C1 segment of cervical spinal cord (tissue), 14 donors: Measurements from ENCODE around the gene TNIP1.

Experiments
- DNase-seq, 14 donors: peaks; one replicate each; lab custom pipeline; 2025; lab: John Stamatoyannopoulos, UW

The TNIP1 gene

DNA sequence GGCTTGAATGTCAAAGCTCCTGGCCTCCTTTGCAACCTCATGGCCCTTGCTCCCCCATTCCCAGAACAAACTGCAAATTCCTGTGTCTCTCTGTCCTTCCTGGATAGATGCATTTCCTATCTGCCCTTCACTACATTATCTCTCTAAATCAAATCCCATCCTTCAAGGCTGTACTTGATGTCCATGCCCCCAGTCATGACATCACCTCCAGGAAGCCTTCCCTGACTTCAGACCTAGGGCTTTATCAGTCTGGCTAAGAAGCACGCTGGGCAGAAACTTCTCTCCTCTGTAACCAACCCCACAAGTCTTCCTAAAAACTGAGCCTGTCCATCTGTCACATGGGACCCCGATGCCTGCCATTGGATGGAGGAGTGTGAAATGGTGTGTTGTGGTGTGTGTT is 25.7 kb upstream of the TNIP1 start:
- no peak for DNase-seq

DNA sequence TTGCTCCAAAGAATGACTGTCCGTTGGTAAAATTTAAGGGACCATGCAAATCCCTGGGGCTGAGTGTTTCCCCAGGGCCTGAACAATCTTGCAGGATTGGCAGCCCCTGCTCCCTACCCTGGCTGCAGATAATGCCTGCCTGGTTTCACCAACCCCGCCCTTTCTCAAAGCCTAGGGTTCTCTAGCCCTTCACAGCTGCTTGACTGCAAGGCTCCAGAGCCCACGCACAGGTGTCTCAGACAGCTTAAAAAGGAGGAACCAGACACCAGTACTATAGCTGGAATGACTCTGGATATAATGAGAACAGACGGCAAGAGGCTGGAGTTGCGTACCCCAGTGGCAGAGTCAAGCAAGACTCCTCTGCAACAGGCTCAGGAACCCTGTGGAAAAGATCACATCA is 25.2 kb upstream of the TNIP1 start:
- DNase-seq, result no peak

DNA sequence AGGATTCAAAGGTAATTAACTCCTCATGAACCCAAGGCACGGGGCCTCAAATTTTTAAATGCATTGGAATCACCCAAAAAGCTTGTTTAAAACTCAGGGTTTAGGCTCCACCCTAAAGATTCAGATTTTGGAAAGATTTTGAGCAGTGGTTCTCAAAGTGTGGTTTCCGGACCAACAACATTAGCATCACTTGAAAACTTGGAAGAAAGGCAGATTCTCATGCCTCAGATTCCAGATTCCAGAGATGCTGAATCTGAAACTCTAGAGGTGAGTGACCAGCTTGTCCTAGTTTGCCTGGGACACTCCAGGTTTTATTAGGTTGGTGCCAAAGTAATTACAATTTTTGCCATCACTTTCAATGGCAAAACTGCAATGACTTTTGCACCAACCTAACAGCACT is 24.7 kb upstream of the TNIP1 start:
- no peak for DNase-seq

DNA sequence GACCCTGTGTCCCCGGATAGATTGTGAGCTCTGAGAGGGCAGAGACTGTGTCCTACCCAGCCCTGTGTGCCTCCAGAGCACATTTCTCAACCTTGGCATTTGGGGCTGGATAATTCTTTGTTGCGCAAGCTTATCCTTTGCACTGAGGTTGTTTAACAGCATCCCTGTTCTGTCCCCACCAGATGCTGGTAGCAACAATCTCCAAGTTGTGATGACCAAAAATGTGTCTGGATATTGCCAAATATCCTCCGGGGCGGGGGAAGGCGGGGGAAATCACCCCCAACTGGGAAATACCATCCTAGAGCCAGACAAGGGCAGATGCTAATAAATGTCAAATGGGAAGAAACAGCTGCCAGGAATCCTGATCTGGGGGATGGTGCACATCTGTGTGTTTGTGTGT is 24.0 kb upstream of the TNIP1 start:
- DNase-seq, result no peak

DNA sequence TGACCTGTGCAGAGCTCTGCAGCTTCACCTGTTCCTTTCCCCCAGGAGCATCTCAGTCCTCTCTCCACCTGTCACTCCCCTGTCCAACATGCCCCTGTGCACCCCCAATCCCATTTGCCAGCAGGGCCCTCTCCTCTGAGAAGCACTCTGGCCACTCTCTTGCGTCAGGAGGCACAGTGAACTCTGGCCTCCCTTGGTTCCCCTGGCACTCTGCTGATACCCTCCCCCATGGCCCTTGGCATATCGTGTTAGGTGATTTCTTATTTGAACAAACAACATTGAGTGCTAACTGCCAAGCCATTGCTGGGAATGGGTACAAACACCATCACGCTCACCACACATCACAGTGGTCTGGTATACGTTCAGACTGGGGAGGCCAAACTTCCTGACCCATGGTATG is 20.9 kb upstream of the TNIP1 start:
- no peak for DNase-seq

DNA sequence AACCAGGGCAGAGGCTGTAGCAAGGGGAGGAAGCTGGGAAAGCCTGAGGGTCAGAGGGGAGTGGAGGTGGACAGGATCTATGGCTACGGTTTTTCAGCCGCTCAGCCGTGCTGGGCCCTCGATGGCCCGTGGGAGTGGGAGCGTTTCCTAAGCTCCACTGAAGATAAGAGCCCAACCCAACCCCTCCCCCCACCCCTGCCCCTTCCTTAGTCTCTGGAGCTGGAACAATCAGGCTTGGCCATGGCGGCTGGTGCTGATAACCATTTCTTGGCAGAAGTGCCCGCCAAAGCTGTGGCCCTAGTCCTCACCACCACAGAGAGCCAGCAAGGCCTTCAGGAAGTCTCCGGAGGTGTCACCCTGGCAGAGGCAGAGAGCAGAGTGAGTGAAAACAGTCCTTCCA is 20.3 kb upstream of the TNIP1 start:
- no peak for DNase-seq

DNA sequence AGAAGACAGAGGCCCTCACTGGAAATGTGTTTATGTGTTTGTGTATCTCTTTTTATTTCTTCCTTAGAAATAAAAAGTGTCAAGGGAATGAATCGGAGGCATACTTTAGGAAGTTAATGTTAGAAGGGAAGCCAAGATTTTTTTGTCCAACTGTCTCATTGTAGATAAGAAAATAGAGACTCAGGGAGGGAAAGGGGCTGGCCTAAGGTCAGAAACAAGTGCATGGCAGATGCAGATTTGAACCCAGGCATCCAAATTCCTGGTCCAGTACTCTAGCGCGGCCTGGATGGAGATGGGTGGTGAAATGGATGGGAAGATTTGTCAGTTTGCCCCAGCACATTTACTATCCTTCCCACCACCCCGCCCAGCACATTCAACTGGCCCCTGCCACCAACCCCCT is 19.8 kb upstream of the TNIP1 start:
- no peak for DNase-seq

DNA sequence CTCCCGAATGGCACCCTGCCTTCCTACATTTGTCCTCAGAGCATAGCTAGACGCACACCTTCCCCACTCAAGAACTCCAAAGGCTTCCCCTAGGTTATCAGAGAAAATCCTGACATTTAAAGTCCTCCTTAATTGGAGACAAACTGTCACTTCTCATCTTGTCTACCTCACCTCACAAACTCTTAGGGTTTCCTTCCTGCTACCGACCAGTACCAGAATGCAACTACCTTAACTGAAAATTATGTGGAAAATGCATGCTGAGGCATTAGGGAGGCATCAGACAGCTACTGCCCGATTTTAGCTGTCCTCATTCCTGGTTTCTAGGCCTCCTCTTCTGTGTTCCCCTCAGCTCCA is 17.9 kb upstream of the TNIP1 start:
- no peak for DNase-seq

DNA sequence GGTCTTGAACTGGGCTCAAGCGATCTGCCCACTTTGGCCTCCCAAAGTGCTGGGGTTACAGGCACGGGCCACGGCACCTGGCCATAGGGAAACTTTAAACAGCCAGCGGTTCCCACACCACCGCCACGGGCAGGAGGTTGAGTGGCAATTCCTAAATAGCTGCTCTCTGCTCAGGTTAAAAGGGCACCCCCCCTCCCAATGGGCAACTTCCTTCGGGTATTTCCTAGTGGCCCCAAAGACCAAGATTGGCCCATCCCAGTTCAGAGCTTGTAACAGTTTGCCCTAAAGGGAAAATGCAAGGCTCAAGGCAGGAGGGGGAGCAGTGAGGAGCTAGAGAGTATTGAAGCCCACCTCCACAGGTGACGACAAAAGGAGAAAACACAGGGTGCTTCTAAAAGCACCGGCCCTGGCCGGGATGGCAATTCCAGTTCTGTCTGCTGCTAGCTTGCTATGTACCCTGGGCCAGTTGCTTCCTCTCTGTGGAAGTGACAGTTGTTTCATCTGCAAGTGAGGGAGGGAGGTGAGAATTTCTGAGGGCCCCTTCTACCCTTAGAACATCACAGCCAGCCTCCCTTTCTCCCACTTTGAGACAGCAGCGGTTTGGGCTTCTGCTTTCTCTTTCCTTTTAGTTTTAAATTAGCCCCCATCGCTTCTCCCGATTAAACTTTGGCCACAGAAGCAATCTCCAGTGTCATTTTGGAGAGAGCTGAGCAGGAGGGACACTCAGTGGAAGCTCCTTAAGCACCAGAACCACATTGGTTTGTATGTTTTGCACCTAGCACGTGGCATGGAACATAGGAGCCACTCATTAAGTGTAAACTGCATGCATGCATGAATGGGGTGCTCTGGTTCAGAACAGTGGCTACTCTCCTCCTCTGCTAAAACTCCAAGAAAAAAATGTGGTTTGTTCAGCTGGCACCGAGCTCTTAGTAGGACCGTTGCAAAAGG is 17.3 kb upstream of the TNIP1 start:
- peak in 1 of 14 donors; percentile 16 for DNase-seq

DNA sequence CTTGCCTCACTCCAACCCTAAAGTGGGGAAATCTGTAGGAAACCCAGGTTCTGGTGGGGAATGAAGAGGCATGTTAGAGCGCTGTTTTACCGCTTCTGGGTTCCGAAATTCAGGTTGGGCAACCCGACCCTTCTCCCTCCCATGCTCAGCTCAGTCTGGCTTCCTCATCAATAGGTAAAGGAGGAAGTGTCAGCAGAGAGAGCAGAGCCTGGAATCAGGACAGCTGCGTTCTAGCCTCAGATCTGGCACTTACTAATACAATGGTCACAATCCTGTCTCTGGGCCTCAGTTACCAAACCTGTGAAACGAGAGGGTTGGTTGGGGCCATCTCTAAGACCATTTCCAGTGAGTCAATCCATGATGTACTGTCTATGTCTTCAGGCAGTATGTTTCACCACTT is 16.2 kb upstream of the TNIP1 start:
- no peak for DNase-seq

DNA sequence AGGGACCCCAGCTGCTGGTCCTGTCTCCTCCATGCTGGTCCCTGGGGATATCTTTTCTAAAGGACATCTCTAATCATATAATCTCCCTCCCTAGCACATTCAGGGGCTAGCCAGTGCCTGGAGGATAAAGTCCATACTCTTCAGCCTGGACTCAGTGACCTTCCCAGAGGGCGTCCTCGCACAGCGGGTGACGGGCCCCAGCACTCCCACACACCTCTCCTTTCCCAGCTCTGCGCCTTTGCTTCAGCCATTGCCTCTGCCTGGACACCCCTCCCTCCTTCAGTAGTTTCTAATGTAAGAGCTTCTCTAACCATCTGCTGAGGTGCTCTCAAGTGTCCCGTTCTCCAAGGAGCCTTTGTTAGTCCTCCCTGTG is 15.2 kb upstream of the TNIP1 start:
- no peak for DNase-seq

DNA sequence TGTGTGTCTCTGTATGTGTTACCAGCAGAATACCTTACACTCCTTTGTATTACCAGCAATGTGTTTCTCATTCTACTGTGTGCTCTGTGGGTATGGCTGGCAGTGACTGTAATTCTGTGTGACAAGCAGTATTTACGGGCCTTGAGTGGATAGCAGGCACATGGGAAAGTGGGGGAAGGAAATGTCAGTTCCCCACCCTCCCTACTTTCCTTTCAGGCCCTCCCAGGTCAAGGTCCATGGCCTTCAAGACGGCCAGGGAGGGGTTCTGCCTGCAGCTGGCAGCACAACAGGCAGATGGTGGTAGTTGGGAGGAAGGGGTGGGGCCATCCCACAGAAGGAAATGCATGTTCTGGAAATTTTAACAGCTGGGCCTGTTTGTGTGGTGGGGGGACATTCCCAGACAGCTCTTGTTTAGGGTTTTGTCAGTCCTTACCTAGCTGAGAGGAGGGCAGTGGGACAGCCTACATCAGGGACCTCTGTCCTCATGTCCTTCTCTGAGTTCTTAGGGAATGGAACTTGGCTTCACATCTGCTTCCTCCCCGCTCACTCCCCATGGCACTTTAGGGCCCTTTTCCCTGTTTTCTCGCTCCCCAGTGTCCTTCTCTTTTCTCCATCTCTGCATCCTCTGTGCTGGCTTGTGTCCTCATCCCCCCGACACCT is 14.6 kb upstream of the TNIP1 start:
- DNase-seq, result no peak

DNA sequence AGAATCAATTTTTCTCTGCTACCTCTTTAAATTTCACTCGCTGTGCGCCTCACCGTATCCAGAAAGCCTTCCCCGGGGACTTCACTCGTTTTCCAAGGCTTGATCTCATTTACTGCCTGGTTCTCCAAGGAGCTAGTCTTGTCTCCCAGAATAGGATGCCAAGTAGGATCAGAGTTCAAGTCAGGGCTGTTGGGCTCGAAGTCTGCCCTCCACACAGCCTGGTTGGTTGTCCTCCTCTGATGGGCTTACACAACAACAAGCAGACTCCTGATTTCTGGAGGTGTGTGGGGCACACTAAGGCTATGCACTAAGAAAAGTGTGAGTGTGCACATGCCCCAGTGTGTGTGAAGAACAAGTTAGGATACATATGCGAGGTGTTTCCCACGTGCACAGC is 14.0 kb upstream of the TNIP1 start:
- no peak for DNase-seq

DNA sequence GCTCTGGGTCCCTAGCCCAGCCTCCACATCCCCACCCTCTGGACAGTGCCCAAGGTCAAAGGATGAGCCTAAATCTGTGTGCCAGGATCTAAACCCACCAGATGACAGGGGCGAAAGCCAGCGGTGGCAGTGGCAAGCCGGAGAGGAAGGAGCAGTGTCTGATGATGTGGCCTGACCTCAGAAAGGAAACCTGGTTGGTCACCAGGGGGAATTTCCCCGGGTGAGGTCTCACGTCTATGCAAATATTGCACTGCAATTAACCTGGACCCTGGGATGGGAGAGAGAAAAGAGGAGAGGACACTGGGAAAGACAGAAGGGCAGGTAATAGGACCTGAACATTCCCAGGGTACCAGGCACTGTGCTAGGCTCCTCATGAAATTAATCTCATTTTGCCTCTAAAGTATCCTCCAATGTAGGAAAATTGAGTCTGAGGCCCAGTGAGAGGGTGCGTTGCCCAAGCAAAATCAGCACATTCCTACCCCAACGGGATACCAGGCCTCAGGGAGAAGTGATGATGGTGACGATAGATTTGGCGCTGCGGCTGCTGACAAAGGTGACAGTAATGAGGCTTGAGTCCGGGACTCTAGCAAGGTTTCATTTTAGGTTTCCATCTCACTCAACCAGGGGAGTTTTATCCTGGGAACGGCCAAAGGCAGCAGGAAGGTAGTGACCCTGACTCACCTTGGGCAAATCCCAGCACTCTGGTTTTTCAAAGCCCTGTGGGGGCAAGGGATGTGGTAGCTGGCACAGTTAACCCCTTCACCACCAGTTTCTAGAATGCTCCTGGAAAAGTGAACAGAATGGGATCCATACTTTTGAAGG is 13.4 kb upstream of the TNIP1 start:
- DNase-seq, result no peak

DNA sequence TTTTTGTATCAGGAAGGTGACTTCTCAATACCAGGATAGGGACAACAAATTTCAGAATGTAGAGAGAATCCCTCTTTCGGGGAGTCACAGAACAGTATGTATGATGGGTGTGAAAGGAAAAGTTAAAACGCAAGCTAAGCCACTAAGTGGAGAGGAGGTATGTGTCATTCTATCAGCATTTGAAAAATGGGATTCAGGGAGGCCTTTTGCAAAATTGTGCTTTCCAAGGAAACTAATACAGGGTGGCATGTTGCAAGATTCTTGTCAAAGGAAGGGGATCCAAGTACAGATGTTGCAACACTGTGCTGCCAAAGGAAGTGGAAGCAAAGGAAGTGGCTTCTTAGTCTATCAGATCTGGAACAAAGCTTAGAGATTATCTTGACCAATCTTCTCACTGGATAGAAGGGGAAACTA is 12.6 kb upstream of the TNIP1 start:
- DNase-seq, result no peak

DNA sequence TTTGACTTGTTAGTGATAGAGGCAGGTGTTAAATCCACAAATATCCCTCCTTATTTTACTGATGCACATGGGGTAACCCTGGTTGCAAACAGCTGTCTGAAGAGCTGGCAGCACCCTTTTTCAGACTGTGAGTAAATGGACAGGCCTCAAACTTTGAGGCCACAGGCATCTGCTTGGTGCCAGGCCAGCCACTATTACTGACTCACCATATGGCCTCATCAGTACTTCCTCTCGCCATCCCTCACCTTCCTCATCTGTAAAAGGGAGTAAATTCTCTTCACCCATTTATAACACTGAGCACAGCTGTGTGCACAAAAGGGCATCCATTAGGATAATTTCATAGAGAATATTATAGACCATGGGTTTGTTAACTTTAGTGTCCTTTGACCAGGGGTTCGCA is 11.9 kb upstream of the TNIP1 start:
- no peak for DNase-seq

DNA sequence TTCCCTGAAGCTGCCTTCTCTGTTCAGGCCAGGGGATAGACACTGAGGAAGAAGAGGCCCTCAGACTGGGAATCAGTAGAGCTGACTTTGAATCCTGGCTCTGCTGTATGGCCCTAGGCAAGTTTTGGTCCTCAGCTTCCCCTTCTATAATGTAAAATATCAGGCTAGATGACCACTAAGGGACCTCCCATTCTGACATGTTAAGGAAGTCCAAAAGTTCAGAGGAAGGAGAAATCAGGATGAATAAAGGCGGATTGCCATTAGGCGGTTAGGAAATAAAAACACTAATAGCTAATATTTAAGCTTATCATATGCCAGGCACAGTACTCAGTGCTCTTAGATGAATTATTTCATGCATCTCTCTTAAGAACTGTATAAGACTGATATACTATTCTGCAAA is 8.9 kb upstream of the TNIP1 start:
- no peak for DNase-seq

DNA sequence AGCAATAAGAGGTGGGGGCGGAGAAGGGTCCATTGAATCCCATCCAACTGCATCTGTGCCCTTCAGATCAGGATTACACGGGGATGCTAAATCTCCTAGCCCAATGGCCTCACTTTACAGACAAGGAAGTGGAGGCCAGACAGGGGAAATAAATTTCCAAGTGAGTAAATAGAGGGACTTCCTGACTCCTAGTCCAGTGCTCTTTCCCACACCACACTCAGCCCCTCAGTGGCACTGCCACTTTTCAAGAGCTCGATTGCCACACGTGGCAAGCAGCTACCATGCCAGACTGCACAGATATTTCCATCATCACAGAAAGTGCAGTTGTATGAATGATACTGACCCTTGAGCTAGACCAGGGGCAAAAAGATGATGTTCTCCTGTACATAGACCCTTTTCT is 8.2 kb upstream of the TNIP1 start:
- DNase-seq, result no peak

DNA sequence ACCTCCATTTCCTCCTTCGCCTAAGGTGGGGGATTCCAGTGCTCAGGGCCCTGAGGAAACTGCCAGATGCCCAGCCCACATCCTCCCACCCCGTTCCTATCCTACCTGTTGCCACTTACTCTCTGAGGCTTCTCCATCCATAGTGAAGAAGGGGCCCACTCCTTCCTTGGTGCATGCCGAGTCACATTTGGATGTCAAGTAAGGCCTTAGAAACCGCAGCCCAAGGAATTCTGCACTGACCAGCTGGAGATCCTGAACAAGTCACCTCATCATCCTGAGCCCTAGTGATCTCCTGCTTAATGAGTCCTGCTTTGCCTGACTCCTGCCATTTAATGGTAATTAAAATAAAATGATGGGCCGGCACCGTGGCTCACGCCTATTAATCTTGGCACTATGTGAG is 6.7 kb upstream of the TNIP1 start:
- no peak for DNase-seq

DNA sequence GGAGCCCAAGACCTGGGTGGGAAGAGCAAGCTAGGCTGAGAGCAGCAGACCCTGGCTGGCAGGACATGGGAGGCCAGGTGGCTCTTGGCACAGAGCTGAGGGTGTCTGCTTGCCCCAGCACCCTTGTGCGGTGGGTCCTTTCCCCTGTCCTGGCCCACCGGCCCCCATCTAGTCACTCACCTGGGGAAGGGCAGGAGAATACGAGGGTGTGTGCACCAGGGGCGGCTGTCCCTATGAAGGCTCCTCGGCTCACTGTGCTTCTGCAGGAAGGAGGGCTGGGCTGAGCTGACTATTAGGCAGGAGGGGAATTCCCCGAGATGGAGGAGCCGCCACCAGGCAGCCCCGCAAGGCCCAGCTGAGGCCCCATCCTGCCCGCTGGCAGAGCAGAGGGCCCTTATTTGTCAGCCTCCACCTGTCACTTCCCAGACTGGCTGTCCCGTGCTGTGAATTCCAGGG is 6.1 kb upstream of the TNIP1 start:
- no peak for DNase-seq

DNA sequence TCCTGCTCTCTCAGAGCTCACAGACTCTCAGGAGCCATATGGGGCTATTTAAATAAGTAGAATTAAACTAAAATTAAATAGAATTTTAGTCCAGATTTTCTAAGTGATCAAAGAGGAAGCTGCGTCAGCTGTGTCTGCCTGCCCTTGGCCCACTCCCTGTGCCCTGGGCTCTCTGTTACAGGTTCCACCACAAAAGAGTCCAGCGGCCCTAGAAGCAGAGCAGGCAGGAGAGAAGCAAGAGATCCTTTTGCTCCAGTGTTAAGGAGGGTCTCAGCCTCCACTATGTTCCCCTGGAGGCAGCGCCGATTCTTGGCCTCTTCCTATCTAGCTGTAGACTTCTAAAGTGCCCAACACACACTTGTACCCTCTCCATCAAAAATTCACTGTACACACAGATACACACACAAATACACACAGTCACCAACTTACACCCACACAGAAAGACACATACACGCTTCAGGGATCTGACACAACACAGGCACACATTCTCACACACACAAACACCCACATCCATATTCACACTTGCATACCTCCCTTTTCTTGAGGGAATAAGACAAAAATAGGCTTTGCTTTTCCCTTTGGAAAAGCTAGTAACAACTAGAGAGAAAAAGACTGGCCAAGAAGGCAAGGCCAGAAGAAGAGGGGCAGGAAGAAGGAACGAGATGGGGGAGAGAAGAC is 5.5 kb upstream of the TNIP1 start:
- DNase-seq, result no peak

DNA sequence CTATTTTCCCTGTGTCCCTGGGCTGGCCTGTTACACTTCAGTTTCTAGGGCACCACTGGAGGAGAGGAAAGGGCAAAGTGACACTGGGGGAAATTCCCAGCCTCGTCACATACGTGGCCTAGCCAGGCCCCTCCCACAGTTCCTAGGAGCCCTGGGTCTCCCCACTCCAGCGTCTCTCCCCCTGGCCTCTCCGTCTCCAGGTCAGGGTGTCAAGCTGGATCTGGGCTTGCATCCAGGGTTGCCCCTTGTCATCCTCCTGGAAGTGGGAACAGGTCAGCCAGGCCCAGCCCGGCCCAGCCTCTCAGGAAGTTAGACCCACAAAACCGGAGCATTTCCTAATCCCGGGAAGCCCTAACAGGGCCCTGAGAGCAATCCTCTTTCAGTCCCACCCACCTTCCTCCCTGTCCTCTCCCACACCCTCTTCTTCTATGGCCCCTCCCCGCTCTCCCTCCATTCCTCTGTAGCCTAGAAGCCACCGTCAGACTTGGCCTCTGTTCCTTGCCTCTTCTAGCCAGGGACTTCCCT is 4.7 kb upstream of the TNIP1 start:
- DNase-seq, result no peak
